HL-60 (cell line): ENCODE data around the gene ADRB1.

ENCODE experiments used
- DNase-seq, 2 experiments: peaks; one replicate each; pipeline ENCODE4 v3.0.0-alpha.2; 2010 to 2020; ENCODE audit warnings: low read depth in 1 of 2, low spot score in 1 of 2
- H3K27ac ChIP-seq: fragments of 250-450 bp; sonication (Bioruptor Pico); replicated peaks from 2 replicates; pipeline ENCODE4 v1.5.1; 2020; ENCODE audit warnings: mild to moderate bottlenecking, moderate library complexity
- H3K27me3 ChIP-seq: fragments of 250-450 bp; sonication (Bioruptor Pico); 2 replicates; pipeline ENCODE4 v1.5.1; 2021; ENCODE audit warnings: mild to moderate bottlenecking, moderate library complexity; ENCODE audit not compliant: insufficient read depth, poor library complexity, severe bottlenecking
- H3K4me3 ChIP-seq: replicated peaks from 2 replicates; pipeline ENCODE4 v1.5.1; 2011; ENCODE audit warnings: mild to moderate bottlenecking, control low read depth, low read length; ENCODE audit not compliant: insufficient read depth
- CTCF ChIP-seq: IDR thresholded peaks from one replicate; pipeline ENCODE4 v1.5.1; 2011; ENCODE audit warnings: low read length, control low read depth, inconsistent platforms; ENCODE audit not compliant: insufficient read depth
- GABPA ChIP-seq: IDR thresholded peaks from 2 replicates; pipeline ENCODE4 v1.6.1; 2012; ENCODE audit warnings: low read depth
- POLR2AphosphoS5 ChIP-seq: IDR thresholded peaks from 2 replicates; pipeline ENCODE4 v1.6.1; 2012; ENCODE audit warnings: low read depth
- SPI1 ChIP-seq: IDR thresholded peaks from 2 replicates; pipeline ENCODE4 v1.6.1; 2012; ENCODE audit warnings: low read depth, mild to moderate bottlenecking, borderline replicate concordance
- TF ChIP-seq, protein P1 (sequence below): IDR thresholded peaks from 2 replicates; pipeline ENCODE4 v1.6.1; 2012; ENCODE audit warnings: low read depth; ENCODE audit not compliant: insufficient replicate concordance

ADRB1 gene

DNA sequence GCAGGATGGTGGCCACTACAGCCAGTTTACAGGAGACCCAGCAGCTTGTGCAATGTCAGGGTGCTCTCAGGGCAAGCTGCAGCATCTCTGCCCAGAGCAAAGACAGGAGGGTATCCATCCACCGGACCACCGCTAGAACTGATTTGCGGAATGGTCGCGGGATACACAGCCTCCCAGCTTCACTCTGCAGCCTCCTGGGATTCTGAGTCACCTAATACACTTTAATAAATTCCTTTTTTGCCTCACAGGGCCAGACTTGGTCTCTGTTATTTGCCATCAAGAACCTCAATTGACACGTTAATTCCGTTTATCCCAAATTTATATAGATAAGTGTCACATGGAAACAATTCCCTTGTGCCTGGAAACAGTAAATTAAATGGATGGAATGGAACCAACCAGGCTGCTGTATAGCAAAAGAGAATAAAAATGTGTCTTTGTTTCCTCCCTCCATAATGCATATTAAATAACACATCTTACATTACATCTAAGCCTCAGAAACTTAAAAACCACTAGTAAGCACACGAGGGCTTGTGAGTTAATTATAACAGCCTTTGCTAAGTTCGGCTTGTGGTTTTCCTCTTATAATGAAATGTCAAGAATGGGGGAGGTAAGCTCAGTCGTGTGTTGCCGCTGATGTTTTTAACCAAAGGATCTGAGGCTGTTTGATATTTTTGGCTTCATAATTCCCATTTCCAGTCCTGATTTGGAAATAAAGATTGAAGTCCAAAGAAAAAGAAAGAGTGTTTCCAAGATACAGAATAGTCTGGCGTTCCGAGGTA, 52.1 kb downstream of the ADRB1 start:
- Histone ChIP-seq H3K4me3 (no peak overlapping the region), H3K27me3 (peaks cover 7% of the 10 kb centered on the region), H3K27ac (no peak overlapping the region)
- no peak for TF ChIP-seq CTCF
- TF ChIP-seq GABPA = no peak
- TF ChIP-seq SPI1 = no peak
- TF ChIP-seq, protein P1, sequence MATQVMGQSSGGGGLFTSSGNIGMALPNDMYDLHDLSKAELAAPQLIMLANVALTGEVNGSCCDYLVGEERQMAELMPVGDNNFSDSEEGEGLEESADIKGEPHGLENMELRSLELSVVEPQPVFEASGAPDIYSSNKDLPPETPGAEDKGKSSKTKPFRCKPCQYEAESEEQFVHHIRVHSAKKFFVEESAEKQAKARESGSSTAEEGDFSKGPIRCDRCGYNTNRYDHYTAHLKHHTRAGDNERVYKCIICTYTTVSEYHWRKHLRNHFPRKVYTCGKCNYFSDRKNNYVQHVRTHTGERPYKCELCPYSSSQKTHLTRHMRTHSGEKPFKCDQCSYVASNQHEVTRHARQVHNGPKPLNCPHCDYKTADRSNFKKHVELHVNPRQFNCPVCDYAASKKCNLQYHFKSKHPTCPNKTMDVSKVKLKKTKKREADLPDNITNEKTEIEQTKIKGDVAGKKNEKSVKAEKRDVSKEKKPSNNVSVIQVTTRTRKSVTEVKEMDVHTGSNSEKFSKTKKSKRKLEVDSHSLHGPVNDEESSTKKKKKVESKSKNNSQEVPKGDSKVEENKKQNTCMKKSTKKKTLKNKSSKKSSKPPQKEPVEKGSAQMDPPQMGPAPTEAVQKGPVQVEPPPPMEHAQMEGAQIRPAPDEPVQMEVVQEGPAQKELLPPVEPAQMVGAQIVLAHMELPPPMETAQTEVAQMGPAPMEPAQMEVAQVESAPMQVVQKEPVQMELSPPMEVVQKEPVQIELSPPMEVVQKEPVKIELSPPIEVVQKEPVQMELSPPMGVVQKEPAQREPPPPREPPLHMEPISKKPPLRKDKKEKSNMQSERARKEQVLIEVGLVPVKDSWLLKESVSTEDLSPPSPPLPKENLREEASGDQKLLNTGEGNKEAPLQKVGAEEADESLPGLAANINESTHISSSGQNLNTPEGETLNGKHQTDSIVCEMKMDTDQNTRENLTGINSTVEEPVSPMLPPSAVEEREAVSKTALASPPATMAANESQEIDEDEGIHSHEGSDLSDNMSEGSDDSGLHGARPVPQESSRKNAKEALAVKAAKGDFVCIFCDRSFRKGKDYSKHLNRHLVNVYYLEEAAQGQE = no peak
- no peak for TF ChIP-seq POLR2AphosphoS5
- DNase-seq = no peak
